Hematopoietic multipotent progenitor cell (in vitro differentiated cells): ENCODE results near the gene PRDM13. TPM values are rescaled to one million over a fixed set of nuclear protein-coding genes. Genes with fewer than 3 reads are reported as not detected.
A peak's percentile ranks its signal among the peaks of the same experiment; 100 is the strongest.
"Not testable (repeated sequence)": the region's sequence is repeated elsewhere in the genome, so short reads cannot be mapped to it uniquely, and the experiment has no call there.

Source experiments
- DNase-seq, 3 donors: peaks; one replicate each; pipeline ENCODE4 v3.0.0-alpha.2; 2011 to 2015; ENCODE audit warnings: low read depth in 2 of 3, low spot score in 2 of 3
- total RNA-seq: library from RNA; depleted of rRNA; stranded (reverse); fragments of >200 nt; gene quantifications from one replicate; pipeline ENCODE4 v1.2.3, GENCODE V29; 2012

Gene PRDM13
- total RNA-seq, result not detected

DNA sequence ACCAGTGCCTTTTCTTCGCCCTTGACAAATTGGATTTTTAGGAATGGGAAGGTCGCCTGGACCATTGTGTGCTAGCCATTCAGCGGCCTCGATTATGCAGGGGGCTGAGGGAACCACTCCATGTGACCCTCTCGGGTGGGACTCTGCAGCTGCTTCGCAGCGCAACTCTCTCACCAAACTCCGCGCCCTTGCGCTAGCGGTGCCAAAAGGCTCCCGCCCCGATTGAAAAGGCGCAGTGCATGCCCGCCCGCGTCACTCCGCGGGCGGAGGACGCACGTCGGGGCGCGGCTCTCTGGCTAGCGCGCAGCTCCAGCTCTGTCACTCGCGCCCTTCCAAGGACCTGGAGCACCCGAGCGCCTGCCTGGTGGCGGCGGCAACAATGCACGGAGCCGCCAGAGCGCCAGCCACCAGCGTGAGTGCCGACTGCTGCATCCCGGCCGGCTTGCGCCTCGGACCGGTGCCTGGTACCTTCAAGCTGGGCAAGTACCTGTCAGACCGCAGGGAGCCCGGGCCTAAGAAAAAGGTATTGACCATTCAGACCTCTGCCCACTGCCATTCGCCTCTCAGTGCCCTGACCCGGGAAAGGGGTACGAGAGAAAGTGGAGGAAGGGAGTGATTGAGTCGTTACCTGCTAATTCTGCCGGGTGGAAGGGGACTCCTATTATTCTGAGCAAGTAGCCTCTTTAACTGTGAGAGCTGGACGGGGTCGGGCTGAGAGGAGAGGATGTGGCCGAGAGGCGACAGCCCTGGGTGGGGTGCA lies at the start of gene PRDM13:
TSS of gene PRDM13 (plus strand) at position 178 of the 760 bp plus-strand sequence. CDS start at position 380, 202 bp downstream.
- DNase-seq, result no peak

DNA sequence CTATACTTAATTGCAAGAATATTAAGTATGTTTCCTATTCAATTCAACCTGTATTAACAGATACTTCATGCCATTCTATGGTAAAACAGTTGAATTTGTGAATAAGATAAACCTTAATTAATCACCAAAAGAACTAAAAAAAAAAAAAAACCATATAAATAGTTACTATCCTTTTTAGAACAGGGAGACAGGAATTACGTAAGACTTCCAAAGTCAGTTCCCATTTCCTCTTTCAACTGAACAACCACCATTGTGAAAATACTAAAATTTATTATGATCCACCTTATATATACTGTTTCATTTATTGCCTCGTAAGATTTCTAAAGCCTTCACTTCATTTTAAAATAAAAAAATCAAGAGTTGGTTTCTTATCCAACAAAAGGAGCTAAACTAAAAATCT lies 47.6 kb upstream of the PRDM13 start:
- no peak for DNase-seq

DNA sequence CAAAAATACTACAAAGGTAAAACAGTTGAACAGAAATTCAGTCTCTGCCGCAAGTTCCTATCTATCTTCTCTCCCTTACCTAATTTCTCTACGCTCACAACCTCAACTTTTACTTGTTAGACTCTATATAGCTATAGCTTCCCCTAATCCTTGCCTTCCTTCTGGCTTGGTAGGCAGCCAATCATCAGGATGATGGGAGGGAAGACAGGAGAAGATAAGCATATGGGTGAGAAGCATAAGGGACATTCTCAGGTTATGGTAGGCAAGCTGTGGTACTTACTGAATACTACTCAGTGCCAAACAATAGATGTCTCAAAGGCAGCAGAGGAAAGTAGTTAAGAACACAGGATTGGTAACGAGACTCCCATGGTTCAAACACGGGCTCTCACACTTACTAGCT lies 46.0 kb upstream of the PRDM13 start:
- no peak for DNase-seq

DNA sequence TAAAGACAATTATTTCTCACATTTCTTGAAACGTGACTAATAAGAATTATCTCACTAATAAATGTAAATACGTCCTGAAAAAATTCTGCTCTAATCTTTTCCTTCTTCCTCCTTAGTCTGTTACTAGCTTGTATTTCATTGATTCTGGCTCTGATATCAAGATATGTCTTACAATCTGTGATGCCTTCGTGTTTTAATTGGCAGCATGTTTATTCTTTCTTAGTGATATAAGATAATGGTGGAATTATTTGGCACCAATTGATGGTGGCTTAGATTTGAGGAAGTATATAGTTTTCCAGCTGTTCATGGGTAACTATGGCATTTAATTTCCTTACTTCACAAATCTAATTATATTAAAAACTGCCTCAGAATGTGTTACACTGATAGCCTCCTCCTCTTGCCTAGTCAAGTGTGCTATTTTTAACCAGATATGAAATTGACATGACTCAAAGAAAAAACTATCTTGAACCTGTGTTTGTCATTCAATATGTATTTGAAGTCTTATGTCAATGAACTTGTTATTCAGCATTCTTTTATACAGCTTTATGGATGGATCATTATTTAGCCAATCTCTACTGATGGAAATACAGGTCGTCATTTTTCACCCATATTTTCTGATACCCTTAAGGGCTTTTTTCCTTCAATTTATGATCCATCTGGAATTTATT lies 43.4 kb upstream of the PRDM13 start:
- DNase-seq, result no peak

DNA sequence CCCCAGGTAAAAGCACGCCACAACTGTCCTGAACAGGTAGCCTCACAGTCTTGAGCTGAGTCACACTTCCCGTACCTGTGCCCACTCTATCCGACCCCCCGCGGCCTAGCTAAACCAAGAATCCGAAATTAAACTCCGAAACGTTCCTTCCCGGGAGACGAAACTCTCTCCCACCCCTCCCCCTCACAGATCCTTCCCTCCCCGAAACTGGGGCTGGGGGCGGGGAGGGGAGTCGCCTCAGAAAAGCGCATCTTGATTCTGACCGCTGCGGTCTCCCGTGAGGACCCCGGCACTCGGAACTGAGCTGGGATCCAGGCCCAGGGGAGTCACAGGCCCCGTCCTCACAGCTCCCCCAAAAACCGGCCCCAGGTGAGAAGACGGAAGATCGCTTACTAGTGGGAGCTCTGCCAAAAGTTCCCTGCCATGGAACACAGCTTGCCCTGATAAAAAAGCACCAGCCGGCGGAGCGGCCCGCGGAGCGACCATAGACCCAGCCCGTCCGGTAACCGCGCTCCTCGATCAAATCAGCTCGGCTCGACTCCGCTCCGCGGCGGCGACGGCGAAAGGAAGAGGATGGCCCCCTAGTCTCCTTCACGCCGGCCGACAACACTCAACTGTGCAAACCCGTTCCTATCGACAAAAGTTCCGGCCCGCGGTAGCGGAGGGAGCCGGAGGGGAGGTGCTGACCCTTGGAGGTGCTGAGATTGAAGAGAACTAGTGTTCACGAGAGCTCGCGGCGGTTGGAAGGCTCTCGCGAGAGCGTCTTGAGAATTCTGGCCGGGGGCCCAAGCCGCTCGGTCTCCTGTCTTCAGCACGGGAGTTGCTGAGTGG lies 38.3 kb upstream of the PRDM13 start, which contains the start of gene CCNC:
TSS of gene CCNC (minus strand) at position 558 of the 831 bp plus-strand sequence. CDS start at position 425, 133 bp downstream.
- DNase-seq, result peak; percentile 70 to 98 (median 97)

DNA sequence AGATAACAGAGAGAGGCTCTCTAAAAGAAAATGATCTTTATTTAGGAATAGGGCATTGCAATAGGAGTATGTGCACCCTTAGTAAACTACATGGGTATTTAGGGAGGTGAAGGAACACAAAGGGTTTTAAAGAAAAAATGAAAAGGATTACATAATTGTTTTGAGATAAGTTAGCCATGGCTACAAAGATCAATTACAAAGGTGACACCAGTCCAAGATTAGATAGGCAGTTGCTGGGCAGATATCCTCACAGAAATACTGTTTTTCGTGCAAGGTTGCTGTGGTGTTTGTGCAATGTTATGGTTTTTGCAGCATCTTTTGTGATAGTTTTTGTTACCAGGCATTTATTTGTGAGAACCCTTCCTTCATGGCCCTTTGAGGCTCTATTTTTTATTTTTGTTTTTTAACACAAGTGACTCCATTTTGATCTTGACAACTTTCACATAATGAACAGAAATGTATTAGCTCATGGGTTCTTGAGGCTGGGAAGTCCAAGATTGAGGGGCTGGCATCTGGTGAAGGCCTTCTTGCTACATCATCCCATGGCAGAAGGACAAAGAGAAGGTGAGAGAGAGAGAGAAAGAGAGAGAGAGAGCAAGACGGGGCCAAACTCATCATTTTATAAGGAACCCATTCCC lies 32.5 kb upstream of the PRDM13 start:
- DNase-seq, result no peak

DNA sequence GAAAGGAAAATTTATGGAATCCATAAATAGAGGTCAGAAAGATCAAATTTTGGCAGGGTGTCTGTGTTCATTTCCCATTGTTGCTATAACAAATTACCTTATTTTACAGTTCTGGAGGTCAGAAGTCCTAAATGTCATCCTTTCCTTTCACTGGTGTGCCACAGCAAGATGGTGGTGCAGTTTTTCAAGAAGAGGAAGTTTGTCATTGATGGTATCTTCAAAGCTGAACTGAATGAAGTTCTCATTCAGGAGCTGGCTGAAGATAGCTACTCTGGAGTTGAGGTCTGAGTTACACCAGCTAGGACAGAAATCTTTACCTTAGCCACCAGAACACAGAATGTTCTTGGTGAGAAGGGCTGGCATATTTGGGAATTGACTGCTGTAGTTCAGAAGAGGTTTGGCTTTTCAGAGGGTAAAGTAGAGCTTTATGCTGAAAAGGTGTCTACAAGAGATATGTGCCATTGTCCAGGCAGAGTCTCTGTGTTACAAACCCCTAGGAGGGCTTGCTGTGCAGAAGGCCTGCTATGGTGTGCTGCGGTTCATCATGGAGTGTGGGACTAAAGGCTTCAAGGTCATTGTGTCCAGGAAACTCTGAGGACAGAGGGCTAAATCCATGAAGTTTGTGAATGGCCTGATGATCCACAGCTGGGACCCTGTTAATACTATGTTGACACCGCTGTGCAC lies 30.9 kb upstream of the PRDM13 start:
- no peak for DNase-seq

DNA sequence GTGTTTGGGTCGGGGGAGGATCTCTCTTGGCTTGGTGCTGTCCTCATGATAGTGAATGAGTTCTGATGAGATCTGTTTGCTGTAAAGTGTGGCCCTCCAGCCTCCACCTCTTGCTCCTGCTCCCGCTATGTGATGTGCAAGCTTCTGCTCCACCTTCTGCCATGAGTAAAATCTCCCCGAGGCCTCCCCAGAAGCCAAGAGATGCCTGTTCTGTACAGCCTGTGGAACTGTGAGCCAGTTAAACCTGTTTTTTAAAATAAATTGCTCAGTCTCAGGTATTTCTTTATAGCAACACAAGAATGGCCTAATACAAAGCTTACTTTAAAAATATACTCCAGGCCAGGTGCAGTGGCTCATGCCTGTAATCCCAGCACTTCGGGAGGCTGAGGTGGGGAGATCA lies 26.9 kb upstream of the PRDM13 start:
- DNase-seq, result no peak

DNA sequence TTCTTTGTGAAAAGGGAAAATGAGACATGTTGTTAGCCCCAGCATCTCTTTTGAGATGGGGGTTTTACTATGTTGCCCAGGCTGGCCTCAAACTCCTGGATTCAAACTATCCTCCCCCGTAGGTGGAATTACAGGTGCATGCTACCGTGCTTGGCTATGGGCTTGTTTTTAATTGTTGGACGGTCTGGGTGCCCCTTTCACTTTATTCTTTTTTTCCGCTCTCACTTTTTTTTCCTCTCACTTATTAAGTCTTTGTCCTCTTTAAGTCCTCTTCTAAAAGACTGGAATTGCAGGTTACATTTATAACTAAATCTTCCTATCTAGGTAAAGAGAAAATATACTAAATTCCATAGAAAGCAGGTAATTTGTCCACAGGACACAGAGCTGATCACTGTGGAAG lies 18.8 kb upstream of the PRDM13 start:
- DNase-seq, result no peak

DNA sequence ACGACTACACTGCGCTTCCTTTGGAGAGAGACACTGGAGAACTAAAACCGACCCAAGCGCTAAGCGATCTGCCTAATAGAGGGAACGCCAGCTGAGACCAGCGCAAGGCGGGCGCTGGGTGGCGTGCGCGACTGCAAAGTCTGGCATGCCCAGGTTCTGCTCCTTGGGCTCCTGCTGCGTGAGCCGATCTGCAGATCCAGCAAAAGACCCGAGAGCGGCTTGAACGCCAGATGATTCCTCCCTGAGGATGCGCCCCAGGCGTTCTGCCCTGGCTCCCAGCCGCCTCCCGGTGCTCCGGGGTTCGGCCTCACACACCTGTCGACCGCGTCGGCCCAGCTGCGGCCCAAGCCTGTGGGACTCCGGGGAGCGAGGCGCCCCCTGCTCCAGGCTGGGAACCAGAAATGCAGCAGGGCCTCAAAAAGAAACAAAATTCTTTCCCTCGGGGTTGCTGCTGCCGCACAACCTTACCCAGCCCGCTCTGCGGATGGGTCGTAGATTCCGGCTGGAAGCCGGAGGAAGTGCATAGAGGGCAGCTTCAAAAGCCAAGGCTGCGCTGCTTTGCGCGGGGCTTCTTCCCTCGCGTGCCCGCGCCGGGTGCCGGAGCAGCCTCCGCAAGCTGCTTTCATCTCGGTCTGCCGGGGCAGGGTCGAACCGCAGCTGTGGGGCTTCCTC lies 17.9 kb upstream of the PRDM13 start:
- peak in 2 of 3 donors; percentile 82 to 83 for DNase-seq

DNA sequence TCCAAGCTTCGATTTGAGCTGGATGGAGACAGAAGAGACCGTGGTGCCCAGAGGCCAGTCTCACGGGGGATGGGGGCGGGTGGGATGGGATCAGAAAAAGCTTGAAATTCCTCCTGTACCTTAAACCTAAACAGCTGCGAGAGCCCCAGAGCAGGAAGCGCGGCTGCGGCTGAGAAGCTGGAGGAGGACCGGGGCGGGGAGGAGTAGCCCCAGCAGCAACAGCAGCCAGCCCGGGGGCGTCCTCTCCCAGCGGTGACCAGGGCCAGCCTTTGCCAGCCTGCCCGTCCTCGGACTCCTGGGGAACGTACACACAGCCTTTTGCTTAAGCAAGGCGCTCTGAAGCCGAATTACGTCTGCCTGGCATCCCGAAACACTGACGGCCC lies 17.4 kb upstream of the PRDM13 start:
- DNase-seq, result no peak

DNA sequence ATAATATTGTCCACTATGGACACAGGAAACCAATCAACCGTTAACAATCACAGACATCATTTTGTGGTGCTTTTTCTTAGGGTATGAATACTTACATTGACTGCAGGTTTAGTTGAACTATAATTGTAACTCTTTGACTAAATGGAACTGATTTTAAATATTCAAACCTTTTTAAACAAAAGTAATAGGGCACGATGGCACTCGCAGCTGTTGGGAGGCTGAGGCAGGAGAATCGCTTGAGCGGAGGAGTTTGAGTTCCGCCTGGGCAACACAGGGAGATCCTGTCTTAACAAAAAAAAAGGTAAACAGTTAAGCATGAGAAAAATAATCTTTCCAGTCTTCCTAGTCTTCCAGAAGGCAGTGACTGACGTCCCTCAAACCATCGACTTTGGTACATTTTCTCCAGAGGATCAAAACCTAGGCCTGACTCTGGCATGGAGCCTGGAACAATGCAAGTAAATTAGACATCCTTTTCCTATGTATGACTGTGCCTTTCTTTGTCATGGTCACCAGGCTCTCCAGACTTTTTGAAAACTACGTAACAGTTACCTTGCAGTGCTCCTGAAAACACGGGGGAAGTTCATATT lies 16.6 kb upstream of the PRDM13 start:
- DNase-seq, result no peak

DNA sequence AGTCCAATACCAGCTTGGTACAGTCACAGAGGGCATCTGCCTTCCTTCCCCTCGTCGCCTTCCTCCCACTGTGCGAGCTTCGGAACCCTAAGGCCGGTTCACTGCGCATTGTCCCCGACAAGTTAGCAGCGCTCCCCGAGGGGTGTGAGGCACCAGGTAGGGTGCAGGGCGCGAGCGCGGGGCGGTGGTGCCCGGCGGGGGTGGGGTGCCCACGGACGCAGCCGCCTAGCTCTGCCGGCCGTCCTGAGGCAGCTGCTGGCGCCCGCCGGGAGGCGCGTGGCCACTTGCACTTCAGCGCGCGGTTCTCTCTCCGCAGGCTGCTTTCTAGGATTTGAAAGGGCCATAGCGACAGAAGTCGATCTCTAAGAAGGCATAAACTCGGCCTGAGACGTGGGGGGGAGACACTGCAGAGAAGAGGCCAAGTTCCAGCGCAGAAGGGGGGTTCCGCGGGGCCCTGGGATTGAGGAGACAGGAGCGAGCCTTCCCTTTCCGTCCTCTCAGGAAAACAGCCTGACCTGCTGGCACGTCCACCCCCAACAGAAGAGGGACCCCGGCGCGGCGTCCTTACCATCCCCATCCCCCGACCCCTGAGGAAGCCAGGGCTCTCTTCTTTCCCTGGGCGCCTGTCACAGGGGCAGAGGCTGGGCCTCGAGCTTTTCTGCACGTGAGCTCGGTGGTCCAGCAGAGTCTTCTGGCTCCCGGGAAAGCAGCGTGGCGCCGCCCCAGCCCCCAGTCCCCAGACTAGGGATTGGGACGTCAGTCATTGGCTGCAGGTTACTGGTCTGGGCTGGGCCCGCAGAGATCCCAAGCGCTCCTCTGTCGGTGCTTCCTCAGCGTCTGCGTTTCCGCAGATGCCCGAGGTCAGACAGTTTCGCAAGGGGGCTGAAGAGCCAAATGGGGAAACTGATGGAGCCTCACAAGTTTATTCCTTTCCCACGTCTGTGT lies 15.6 kb upstream of the PRDM13 start:
- peak in 1 of 3 donors; percentile 20 for DNase-seq

DNA sequence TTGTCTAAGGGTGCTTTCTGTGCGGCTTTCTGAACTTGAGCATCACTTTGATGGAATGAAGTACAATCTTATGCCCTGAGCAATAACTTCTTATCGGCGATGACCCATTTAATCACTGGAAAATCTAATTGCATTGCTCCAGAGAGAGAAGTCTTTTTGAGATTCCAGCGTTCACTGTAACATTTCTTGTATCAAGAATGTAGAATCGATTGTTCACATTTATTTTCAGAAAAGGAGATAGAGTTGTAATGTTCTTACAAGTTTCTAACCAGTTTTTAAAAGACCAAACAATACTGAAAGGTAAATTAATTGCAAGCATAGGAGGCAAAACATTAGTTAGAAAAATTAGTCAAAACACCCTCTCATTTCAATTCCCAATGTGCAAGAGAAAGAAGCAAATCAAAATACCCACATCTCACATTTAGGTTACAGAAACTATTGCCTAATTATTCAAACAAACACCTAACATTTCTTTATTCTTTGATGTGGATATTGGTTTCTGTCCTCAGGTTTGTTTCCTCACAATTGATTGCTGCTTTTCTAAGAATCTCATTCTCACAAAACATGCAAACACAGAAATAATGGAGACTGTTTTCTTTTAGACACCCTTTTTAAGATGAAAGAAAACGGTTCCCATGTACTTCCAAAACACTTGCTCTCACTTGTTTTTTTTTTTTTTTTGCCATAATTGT lies 14.8 kb upstream of the PRDM13 start:
- no peak for DNase-seq

DNA sequence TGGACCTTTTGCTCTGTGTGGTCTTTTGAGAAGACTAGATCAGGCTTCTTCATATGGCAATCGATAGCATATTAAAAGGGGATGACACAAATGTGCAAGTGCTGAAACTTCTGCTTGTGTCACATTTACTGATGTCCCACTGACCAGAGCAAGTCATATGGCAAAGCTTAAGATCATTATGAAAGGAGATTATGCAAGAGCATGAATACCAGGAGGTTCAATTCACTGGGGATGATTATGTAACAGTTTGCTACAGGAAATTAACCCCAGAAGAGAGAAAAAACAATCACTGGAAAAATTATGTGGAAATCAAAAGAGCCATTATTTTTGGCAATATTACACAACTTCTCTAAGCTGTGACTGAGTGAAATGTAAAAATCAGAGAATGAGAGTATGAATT lies 13.7 kb upstream of the PRDM13 start:
- no peak for DNase-seq

DNA sequence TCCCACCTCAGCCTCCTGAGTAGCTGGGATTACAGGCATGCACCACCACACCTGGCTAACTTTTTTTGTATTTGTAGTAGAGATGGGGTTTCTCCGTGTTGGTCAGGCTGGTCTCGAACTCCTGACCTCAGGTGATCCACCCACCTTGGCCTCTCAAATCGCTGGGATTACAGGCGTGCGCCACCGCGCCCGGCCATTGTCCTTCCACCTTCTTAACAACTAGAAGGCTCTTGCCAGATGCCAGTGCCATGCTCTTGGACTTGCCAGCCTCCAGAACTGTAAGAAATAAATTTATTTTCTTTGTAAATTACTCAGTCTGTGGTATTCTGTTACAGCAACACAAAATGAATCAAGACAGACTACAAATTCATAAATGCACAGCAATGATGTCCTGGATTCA lies 11.9 kb upstream of the PRDM13 start:
- DNase-seq, result not testable (repeated sequence)

DNA sequence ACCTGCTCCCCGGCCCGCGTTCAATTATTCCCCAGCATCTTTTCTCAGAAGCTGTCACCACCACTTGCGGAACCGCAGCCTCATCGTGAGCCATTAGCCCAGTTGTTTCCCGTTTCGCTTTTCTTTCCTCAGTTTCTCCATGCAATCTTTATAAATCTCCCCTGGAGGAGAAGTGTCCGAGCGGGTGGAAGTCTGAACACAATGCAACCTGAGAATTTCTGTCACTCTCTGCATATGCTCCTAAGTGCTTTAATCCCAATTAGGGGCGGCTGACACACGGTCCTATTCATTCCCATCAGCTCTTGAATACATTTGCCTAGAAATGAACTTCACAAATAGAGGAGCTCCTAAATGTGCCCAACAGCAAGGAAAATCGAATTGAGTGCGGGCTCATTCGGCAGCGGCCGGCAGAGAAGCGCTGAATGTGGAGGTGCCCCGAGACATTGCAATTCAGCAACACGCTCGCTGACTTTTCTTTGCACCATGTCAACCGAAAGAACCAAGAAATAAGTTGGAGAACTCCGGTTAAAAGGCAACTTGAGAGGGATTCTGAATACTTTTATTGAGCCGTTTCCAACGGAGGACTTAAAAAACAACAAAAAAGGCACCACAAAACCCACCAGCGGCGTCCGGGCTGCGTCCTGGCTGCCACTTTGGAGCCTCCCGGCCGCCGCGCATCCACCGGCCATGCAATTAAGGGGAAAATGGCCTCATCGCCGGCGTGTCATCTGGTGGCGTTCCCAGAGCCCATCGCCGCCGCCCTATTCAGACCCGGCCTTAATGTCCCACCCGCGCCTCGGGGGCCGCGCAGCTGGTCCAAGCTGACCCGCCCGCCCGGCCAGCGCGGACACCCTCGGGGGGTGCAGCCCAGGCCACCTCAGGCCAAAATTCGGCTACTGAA lies 3.9 kb upstream of the PRDM13 start:
- DNase-seq, result no peak
